ENCODE measurements around the gene FAM47C.
"Not testable (repeated sequence)": the region's sequence is repeated elsewhere in the genome, so short reads cannot be mapped to it uniquely, and the experiment has no call there.

DNA sequence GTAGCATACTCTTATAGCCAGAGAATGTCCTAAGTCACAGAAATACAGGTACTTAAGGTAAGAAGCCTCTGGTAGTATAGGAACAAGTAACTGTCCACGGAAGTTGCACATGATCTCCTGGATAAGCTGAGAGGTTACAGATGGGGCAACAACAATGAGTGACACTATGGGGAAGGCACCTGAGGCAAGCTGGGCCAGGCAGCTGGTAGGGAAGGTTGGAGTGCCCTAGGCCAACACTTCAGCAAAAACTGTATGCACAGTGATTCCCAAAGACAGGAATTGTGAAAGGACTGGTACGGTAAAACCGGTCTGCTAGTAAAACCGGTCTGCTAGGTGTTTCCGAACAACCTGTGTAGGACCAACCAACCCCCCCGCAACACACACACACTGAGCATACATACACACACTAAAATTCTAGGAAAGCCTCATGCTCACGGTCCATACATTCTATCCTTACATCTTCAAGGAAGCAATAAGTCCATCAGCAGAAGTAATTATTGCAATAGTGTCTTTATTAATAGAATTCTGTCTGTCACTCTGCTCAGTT lies 28.6 kb downstream of the FAM47C start:
- TF ChIP-seq, protein P1, sequence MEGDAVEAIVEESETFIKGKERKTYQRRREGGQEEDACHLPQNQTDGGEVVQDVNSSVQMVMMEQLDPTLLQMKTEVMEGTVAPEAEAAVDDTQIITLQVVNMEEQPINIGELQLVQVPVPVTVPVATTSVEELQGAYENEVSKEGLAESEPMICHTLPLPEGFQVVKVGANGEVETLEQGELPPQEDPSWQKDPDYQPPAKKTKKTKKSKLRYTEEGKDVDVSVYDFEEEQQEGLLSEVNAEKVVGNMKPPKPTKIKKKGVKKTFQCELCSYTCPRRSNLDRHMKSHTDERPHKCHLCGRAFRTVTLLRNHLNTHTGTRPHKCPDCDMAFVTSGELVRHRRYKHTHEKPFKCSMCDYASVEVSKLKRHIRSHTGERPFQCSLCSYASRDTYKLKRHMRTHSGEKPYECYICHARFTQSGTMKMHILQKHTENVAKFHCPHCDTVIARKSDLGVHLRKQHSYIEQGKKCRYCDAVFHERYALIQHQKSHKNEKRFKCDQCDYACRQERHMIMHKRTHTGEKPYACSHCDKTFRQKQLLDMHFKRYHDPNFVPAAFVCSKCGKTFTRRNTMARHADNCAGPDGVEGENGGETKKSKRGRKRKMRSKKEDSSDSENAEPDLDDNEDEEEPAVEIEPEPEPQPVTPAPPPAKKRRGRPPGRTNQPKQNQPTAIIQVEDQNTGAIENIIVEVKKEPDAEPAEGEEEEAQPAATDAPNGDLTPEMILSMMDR (IDR thresholded peaks at IDR 0.05), result not testable (repeated sequence)
- not testable (repeated sequence) for TF ChIP-seq POLR2A (IDR thresholded peaks at IDR 0.05)
